Measurements from ENCODE around the gene HCST.

Gene HCST

GRCh38 chr19:35921012-35921411 is 18.7 kb downstream of the HCST start (continued):
- TF ChIP-seq, protein P1, sequence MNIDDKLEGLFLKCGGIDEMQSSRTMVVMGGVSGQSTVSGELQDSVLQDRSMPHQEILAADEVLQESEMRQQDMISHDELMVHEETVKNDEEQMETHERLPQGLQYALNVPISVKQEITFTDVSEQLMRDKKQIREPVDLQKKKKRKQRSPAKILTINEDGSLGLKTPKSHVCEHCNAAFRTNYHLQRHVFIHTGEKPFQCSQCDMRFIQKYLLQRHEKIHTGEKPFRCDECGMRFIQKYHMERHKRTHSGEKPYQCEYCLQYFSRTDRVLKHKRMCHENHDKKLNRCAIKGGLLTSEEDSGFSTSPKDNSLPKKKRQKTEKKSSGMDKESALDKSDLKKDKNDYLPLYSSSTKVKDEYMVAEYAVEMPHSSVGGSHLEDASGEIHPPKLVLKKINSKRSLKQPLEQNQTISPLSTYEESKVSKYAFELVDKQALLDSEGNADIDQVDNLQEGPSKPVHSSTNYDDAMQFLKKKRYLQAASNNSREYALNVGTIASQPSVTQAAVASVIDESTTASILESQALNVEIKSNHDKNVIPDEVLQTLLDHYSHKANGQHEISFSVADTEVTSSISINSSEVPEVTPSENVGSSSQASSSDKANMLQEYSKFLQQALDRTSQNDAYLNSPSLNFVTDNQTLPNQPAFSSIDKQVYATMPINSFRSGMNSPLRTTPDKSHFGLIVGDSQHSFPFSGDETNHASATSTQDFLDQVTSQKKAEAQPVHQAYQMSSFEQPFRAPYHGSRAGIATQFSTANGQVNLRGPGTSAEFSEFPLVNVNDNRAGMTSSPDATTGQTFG (tag by site-specific recombination; IDR thresholded peaks at IDR 0.05; ENCODE audit: borderline replicate concordance): no peak
- TF ChIP-seq ZNF133 (tag by site-specific recombination; IDR thresholded peaks at IDR 0.05) (no peak), ZBTB7A (tag by site-specific recombination; IDR thresholded peaks at IDR 0.05; ENCODE audit: low read depth) (no peak), OVOL3 (tag by site-specific recombination; IDR thresholded peaks at IDR 0.05) (no peak), ZBTB17 (tag by site-specific recombination; IDR thresholded peaks at IDR 0.05) (no peak), ZNF335 (tag by site-specific recombination; conservative IDR thresholded peaks at IDR 0.05) (no peak), REPIN1 (tag by site-specific recombination; IDR thresholded peaks at IDR 0.05; ENCODE audit: low read depth) (no peak), SETDB1 (IDR thresholded peaks at IDR 0.05; ENCODE audit: insufficient read length, low read length) (no peak), ZSCAN4 (tag by site-specific recombination; IDR thresholded peaks at IDR 0.05) (no peak), PRDM10 (tag by site-specific recombination; IDR thresholded peaks at IDR 0.05) (no peak), ZNF416 (tag by site-specific recombination; IDR thresholded peaks at IDR 0.05) (no peak), YY2 (tag by site-specific recombination; IDR thresholded peaks at IDR 0.05) (no peak), ZNF221 (tag by site-specific recombination; IDR thresholded peaks at IDR 0.05; ENCODE audit: borderline replicate concordance) (no peak), YY1 (tag by site-specific recombination; IDR thresholded peaks at IDR 0.05) (no peak), ZBTB10 (tag by site-specific recombination; IDR thresholded peaks at IDR 0.05) (no peak), ZNF140 (tag by site-specific recombination; IDR thresholded peaks at IDR 0.05) (peak; percentile 91), ZNF645 (tag by site-specific recombination; IDR thresholded peaks at IDR 0.05) (no peak), ZNF785 (tag by site-specific recombination; IDR thresholded peaks at IDR 0.05) (no peak), ZNF658 (tag by site-specific recombination; IDR thresholded peaks at IDR 0.05) (no peak), ZNF248 (tag by site-specific recombination; IDR thresholded peaks at IDR 0.05) (no peak), ZSCAN30 (tag by site-specific recombination; IDR thresholded peaks at IDR 0.05) (no peak), ZNF768 (tag by site-specific recombination; IDR thresholded peaks at IDR 0.05) (no peak), IKZF3 (tag by site-specific recombination; IDR thresholded peaks at IDR 0.05) (no peak), ZNF488 (tag by site-specific recombination; IDR thresholded peaks at IDR 0.05) (no peak), ZNF843 (tag by site-specific recombination; IDR thresholded peaks at IDR 0.05) (no peak), ZNF548 (tag by site-specific recombination; IDR thresholded peaks at IDR 0.05) (peak; percentile 43; the same call in 1 of the 2 replicates), ZNF292 (tag by site-specific recombination; IDR thresholded peaks at IDR 0.05; ENCODE audit: borderline replicate concordance, low read depth) (peak; percentile 90; the same call in 1 of the 2 replicates)
- TF ChIP-seq, protein P2, sequence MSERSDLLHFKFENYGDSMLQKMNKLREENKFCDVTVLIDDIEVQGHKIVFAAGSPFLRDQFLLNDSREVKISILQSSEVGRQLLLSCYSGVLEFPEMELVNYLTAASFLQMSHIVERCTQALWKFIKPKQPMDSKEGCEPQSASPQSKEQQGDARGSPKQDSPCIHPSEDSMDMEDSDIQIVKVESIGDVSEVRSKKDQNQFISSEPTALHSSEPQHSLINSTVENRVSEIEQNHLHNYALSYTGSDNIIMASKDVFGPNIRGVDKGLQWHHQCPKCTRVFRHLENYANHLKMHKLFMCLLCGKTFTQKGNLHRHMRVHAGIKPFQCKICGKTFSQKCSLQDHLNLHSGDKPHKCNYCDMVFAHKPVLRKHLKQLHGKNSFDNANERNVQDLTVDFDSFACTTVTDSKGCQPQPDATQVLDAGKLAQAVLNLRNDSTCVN (tag by site-specific recombination; optimal IDR thresholded peaks at IDR 0.05): no peak

Measured in HEK293 (cell line).